WI38 (cell line): ENCODE measurements around the gene BACE1-AS.

Source experiments
- H3K4me3 ChIP-seq: 2 replicates; pipeline ENCODE4 v1.5.1; 2011; ENCODE audit warnings: low read depth, mild to moderate bottlenecking, control low read depth, low read length
- TF ChIP-seq, protein P1 (sequence below): IDR thresholded peaks from 2 replicates; pipeline ENCODE4 v1.5.1; 2012; ENCODE audit warnings: low read depth, mild to moderate bottlenecking, control low read depth, low read length

BACE1-AS gene

DNA sequence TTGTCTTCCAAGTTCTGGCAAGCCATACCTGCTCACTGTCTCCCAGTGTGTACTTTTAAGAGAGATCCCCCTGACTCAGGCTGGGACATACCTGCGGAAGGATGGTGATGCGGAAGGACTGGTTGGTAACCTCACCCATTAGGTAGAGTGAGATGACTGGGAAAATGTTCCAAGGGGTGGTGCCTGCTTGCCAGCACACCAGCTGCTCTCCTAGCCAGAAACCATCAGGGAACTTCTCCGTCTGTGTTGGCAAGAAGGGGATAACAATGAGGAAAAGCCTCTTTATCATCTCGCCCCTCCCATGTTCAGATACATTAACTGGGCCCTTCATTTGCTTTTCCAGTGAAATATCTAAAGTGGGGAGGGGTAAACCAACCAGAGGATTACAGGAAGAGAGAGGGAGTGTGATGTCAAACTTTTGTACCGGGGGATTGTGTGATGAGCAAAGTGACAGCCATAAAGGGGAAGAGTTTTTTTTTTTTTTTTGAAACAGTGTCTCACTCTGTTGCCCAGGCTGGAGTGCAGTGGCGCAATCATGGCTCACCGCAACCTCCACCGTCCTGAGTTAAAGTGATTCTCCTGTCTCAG is at the start of gene BACE1-AS:
TSS of gene BACE1-AS (plus strand) at position 538 of the 588 bp plus-strand sequence.
- no peak within 1 kb of the TSS for H3K4me3 ChIP-seq
- TF ChIP-seq, protein P1, sequence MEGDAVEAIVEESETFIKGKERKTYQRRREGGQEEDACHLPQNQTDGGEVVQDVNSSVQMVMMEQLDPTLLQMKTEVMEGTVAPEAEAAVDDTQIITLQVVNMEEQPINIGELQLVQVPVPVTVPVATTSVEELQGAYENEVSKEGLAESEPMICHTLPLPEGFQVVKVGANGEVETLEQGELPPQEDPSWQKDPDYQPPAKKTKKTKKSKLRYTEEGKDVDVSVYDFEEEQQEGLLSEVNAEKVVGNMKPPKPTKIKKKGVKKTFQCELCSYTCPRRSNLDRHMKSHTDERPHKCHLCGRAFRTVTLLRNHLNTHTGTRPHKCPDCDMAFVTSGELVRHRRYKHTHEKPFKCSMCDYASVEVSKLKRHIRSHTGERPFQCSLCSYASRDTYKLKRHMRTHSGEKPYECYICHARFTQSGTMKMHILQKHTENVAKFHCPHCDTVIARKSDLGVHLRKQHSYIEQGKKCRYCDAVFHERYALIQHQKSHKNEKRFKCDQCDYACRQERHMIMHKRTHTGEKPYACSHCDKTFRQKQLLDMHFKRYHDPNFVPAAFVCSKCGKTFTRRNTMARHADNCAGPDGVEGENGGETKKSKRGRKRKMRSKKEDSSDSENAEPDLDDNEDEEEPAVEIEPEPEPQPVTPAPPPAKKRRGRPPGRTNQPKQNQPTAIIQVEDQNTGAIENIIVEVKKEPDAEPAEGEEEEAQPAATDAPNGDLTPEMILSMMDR: no peak

DNA sequence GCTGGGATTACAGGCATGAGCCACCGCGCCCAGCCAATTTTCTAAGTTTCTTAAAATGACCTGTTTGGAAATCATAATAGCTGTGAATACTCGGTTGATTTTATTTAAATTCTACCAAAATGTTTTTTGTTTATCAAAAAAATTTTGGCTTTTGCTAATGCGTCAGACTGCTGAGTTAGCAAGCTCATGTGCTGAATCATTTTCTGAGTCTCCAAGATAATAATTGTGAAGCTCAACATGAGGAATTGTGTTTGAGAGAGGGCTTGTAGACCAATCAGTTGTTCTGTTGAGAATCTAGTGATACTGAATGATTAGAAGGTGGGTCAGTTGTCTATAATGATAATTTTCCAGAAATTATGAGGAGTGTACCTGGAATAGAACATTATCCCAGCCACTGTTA is 42.8 kb upstream of the BACE1-AS start:
- H3K4me3 ChIP-seq: no peak overlapping the region
- TF ChIP-seq, protein P1: no peak

DNA sequence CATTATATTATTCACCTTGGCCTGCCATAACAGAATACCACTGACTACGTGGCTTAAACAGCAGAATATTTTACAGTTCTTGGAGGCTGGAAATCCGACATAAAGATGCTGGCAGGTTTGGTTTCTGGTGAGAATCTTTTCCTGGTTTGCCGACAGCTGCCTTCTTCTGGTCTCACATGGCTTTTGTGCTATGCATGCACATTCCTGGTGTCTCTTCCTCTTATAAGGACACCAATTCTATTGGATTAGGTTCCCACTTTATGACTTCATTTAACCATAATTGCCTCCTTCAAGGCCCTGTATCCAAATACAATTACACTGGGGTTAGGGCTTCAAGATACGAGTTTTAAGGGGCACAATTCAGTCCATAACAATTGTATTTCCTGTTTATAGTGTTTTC is 41.6 kb upstream of the BACE1-AS start:
- TF ChIP-seq, protein P1: no peak
- H3K4me3 ChIP-seq: no peak overlapping the region

DNA sequence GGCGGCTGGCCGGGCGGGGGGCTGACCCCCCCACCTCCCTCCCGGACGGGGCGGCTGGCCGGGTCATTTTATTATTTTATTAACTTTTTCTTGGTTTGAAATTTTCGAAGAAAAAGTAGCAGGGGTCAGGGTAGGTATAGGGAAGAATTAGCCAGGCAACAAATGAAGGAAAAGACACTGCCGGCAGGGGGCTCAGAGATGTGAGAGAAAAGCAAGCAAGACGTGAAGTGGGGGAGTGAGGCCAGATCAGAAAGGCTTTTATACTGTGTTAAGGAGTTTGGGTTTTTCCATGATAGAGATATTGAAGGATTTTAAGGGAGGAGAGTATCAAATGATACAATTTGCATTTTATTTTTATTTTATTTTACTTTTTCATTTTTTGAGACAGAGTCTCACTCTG is 39.6 kb upstream of the BACE1-AS start:
- TF ChIP-seq, protein P1: no peak
- H3K4me3 ChIP-seq: no peak overlapping the region

DNA sequence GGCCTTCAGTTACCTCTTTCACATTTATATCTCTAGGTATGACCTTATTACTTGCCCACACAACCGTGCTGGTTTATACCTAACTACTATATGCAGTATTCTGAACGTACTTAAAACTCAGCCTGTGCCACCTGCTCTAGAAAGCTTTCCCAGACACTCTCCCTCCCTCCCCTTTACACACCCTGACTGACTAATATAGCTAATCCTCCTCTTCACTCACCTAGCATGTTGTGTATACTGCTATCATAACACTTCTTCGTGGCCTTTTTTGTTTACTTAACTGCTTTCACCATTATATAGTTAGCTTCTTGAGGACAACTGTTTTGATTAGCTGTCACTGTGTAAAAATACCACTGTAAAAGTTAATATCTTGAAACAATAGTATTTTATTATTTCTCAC is 35.2 kb upstream of the BACE1-AS start:
- TF ChIP-seq, protein P1: no peak
- H3K4me3 ChIP-seq: no peak overlapping the region

DNA sequence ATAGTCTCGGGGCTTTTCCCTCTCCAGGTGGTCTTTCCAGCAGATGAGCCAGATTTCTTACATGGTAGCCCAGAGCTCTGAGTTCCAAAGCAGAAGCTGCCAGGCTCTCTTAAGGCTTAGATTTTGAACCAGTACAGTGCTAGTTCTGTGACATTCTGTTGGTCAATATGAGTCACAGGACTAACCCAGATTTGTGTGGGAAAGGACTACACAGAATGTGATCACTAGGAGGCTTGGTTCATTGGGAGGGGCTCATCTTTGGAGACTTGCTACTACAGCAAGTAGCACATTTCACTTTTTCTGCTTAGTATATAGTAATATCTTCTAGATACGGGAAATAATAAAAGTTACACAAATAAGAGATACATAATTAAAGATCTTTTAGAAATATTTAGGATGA is 34.6 kb upstream of the BACE1-AS start:
- H3K4me3 ChIP-seq: no peak overlapping the region
- TF ChIP-seq, protein P1: no peak

DNA sequence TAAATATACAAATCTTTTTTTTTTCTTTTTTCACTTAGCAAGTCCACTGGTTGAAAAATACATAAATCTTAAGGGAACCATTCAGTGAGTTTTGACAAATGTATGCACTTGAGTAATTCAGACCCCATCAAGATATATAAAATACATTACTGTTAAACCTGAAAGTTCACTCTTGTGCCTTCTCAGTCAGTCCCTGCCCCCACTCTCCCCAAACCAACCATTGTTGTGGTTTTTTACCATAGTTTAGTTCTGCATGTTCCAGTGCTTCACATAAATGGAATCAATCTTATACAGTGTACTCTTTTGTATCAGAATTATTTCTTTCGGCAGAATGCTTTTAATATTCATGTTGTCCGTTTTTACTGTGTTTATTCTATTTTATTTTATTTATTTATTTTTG is 32.6 kb upstream of the BACE1-AS start:
- no peak overlapping the region for H3K4me3 ChIP-seq
- TF ChIP-seq, protein P1: no peak
